NCI-H1930 (cell line): ENCODE measurements around the gene PLEKHN1.

ENCODE experiments used
- DNase-seq, 2 experiments: peaks; one replicate each; lab custom pipeline; 2025; lab: John Stamatoyannopoulos, UW

PLEKHN1 gene

DNA sequence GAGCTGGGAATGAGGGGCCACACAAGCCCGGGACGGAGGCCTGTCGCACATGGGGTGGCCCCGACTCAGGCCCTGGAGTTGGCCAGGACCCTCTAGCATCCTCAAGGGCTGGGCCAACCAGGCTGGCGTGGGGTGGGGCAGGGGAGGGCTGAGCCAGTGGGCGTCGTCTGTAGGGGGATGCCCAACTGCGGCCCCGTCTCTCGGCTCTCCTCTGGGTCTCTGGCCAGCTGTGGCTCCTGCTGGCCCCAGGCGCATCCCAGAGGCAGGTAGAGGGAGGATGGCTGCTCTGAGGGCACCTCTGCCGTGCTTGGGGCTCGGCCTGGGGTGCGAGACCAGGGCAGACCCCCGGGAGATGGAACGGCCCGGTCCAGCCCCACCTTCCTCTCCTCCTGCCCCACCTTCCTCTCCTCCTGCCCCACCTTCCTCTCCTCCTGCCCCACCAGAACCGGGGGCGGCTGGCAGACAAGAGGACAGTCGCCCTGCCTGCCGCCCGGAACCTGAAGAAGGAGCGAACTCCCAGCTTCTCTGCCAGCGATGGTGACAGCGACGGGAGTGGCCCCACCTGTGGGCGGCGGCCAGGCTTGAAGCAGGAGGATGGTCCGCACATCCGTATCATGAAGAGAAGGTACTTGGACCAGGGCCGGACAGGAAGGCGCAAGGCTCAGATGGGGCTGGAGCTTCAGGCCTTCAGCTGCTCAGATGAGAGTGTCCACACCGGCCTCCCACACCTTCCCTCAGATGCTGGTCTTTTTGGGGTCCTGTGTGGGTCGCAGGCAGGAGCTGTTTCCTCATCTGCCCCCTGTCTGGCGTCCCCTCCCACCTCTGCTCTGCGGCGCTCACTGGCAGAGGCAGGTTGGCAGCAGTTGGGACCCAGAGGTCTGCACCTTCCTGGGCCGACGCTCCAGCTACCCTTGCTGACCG is 36.3 kb upstream of the PLEKHN1 start:
- DNase-seq = no peak

DNA sequence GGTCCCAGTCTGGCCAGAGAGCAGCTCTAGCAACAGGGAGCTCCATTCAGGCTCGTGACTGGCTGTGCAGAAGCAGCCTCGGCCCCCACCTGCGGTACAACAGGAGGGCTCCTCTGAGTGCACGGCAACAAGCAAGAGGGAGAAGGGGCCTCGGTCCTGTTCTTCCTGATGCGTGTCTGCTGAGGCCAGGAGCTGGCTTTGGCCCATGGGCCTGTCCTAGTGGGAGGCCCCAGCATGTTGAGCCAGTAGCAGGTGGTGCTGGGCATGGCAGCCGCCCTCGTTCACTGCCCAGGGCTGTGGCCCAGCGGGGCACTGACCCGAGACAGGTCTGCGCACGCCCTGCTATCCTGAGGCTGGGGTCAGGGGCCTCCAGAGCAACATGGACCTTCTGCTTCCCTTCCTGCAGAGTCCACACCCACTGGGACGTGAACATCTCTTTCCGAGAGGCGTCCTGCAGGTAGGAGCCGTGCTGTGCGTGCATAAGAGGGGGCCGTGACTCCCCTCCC is 35.6 kb upstream of the PLEKHN1 start:
- no peak for DNase-seq

DNA sequence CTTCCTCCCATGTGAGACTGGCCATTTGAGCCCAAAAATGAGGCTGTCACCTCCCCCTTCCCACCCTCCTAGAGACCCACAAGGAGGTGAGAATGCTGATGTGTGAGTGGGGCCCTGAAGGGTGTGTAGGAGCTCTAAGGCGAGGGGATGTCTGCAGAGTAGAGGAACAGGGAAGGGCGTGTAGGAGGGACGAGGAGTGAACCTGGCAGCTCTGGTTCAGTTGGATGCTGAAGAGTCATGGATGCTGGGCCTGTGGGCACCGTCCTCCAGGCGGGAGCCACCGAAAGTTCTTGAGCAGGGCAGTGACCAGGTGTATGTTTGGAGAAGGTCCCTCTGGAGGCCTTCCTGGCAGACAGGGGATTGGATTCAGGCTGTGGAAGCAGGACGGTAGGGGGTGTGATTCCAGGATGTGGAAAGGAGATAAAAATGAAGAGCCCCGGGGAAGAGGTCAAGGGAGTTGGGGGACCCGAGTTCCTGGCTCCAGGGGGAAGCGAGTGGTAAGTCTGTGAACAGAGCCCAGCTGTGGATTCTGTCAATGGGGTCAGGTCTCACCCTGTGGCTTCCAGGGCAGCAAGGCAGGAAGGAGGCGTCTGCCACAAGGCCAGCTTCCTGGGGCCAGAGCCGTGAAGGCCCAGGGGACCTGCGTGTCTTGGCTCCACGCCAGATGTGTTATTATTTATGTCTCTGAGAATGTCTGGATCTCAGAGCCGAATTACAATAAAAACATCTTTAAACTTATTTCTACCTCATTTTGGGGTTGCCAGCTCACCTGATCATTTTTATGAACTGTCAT is 34.7 kb upstream of the PLEKHN1 start:
- DNase-seq = no peak

DNA sequence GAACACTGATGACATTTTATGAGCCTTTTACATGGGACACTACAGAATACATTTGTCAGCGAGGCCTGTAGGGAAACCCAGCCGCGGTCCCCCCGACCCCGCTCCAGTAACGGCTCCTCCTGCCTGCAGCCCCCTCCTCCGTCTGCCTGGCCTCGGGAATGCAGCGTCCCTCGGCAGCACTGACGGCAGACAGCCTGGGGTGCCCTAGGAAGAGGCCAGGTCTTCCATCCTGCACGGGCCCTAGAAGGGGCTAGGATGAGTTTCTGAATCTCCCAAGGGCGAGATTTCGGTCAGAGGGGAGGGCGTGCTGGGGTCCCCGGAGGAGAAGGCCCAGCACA is 34.1 kb upstream of the PLEKHN1 start:
- no peak for DNase-seq

DNA sequence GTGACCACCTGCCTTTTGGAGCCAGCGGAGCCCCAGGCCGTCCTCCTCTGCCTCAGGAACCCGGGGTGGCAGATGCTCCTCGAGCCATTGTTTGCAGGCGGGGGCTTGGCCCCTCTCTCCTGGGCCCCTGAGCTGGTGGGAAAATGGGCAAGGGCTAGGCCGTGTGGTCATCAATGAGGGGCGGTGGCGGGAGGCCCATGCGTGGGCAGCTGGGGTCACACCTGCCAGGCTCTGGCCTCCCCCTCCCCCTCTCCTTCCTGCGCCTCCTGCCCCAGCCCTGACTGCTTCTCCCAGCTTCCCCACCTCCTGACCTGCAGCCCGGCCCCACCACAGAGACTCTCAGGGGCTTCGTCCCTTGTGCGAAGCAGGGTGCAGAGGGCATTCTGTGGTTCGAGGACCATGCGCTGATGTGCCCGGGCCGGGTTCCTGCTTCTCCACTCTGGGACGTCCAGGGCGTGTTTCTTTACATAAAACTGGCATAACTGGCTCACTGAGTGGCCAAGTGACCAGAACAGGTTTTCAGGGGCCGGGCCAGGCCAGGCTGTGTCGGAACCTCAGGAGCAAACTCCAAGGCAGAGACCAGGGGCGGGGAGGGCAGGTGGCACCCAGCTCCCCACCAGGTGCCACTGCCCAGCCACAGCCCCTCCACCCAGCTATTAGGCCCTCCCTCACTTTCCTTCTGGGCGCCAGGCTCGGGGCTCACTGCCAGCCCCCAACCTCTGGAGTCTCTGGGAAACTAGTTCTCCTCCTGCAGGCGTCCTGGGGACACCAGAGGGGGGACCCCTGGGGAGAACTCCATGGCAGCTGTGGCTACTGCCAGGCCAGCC is 33.3 kb upstream of the PLEKHN1 start:
- no peak for DNase-seq

DNA sequence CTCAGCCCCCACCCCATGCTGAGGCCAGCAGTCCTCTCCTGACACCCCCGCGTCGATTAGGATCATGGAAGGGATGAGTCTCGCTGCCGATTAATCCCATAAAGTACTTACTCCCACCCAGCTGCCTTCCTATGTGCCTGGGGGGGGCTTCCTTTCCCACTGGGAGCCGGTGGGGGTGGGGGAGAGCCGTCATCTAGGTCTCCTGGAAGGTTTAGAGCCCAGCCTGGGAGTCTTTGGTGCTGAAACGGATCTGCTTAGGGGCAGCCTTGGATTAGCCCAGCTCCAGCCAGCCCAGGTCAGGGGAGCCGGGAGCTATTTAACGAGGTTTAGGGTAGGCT is 32.7 kb upstream of the PLEKHN1 start:
- DNase-seq = no peak

DNA sequence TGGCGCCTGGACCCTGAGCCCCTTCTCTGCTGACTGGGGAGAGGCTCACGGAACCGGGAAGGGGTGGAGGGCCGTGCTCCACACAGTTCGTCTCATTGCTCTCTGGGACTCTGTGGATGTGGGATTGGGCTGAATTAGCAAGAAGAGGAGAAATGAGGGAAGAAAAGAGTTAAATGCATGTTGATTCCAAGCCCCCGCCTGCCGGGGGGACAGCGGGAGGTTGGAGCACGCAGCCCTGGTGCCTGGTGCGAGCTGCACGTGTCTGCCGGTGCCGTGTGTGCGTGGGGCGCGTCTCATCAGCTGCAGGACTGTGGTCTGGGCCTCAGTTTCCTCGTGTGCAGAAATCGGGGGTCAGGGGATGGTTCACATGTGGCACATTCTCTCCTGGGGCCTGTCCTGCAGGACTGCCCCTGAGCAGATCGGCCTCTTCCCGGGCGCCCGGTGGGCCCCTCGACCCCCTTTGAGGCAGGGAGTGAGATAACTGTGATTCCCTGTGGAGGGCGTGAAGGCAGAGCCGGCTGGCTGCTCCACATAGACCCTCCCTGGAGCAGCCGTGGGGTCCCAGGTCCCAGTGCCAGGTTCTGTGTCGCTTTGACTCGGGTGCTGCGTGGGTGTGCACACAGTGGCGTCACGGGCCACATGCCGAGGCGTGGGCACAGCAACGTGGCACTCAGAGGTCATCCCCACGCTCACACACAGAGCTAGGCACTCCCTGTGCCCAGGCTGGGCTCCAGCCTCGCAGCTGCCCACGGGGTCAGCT is 31.1 kb upstream of the PLEKHN1 start:
- DNase-seq = no peak

DNA sequence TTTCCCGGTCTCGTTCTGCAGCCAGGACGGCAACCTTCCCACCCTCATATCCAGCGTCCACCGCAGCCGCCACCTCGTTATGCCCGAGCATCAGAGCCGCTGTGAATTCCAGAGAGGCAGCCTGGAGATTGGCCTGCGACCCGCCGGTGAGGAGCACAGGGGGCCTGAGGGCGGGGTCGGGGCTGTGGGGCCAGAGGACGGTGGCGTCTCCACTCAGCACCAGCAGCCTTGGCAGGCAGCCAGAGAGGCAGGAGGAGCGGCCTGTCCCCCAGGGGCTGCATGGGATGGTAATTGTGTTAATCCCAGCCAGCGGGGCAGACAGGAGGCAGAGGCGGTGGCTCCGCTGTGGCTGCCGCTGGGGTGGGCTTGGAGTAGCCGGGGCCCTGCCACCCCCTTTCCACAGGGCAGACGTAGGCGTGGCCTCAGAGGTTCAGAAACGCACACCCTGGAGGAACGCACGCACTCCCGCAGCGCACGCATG is 30.5 kb upstream of the PLEKHN1 start:
- DNase-seq = peak in 1 of 2 experiments; percentile 53

DNA sequence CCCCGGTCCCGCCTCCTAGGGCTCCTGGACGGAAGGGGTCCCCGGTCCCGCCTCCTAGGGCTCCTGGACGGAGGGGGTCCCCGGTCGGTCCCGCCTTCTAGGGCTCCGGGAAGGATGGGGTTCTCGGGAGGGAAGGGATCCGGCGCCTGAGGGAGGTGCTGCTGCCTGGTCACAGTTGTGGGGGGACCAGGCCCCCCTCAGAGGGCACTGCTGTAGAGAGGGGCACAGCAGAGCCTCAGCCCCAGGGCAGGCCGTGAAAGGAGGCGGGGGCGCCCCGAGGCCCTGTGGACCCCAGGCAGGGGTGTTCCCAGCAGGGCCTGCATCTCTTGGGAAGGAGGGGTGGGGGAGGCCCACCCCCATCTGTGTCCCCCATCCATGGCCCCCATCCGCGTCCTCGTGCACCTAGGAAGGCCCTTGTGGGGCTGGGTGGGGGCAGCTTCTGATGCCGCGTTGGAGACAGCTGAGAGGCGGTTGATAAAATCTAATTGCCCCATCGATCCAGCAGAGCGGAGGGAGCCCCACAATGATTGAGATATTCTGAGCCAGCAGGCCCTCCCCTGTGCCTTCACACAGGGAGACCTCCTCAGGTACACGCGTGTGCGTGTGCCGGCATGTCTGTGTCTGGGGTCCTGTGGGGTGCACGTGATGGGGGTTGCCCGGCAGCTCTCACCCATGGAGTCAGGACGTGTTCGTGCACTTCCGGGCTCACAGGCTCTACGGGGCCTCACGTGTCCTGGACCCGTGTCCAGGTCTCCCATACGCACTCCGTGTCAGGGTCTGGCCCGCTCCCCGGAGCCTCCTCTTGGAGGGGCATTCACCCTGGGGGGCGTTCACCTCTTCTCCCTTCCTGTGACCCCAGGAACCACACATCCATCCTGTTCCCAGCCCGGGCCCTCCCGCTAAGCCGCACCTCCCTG is 29.7 kb upstream of the PLEKHN1 start:
- DNase-seq = no peak

DNA sequence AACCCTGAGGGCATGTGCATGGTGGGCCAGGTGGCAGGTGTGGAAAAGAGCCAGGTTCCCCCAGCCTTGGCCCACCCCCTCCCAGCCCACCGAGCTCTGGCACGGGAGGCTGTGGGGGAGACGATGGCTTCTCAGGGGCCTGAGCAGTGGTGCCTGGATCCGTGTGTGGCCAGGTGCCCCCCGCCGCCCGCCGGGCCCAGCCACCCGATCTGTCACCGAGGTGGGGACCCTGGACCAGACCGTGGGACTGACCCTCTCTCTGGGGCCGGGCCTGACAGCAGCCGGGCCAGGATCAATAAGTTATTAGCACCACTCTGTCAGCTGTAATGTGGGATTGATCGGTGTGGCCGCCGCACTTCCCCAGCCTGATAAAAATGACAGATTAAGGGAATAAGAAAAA is 28.8 kb upstream of the PLEKHN1 start:
- no peak for DNase-seq

DNA sequence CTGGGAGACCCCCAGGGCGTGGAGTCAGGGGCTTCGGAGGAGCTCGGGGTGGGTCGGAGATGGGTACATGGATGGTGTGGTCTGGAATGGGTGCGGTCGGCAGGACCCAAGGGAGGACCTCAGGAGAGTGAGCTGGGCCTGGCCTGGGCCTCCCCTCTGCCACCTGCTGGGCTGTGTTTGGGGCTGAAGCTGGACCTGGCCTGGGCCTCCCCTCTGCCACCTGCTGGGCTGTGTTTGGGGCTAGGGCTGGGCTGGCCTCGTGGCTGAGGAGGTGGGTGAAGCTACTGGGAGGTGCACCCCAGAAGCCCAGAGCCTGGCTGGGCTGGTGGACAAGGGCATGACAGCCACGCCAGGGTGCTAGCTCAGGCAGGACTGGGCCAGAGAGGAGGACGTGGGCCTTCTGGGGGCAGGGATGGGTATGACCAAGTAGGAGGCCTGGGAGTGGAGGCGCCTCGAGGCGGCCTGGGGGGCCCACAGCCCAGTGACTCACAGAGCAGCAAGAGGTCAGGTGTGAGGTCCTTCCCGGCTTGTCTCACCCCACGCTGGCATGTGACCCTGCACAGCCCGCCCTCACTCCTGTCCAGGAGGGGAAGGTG is 28.1 kb upstream of the PLEKHN1 start:
- no peak for DNase-seq

DNA sequence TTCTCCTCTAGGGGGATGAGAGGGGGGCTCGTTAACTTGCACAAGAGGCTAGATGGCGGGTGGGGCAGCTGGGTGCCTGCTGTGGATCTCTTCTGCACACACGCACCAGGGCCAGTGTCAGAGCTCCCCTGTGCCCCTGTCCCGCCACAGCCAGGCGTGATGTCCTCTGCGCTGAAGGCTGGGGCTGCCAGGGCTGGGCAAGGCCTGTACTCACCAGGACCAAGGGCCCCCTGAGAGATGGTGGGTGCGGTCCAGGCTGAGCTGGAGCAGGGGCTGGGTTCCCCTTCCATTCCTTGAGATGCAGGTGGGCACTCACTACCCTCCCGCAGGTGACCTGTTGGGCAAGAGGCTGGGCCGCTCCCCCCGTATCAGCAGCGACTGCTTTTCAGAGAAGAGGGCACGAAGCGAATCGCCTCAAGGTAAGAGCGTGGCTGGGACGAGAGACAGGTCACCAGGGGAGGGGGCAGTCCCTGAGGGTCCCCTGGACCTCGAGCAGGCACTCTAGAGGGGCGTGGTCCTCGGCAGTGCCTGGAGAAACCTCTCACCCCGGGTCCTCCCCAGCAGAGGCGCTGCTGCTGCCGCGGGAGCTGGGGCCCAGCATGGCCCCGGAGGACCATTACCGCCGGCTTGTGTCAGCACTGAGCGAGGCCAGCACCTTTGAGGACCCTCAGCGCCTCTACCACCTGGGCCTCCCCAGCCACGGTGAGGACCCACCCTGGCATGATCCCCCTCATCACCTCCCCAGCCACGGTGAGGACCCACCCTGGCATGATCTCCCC is 27.4 kb upstream of the PLEKHN1 start:
- no peak for DNase-seq

DNA sequence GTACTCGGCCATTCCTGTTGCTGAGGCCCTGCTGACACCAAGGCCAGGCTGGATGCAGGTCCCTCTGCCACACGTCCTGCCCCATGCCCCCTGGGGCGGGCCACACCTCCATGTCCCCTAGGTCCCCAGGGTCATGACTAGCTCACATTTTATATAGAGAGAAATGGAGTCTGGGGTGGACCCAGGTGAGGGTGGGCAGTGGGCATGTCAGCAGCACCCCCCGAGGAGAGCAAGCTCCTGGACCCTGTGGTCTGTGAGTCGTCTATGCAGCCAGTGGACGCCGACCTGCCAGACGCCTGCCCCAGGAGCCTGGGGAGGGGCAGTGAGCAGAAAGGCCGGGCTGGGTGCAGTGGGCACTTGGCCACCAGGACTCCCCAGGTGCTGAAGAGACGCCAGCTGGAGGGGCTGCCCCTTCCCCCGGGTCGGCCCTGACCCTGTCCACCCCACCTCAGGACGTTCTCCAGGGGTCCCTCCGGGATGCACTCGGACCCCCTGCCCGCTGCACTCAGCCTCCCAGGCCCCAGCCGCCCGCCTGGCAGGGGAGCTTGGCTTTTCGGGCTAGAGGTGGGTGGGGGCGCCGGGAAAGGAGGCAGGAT is 26.7 kb upstream of the PLEKHN1 start:
- DNase-seq = no peak

DNA sequence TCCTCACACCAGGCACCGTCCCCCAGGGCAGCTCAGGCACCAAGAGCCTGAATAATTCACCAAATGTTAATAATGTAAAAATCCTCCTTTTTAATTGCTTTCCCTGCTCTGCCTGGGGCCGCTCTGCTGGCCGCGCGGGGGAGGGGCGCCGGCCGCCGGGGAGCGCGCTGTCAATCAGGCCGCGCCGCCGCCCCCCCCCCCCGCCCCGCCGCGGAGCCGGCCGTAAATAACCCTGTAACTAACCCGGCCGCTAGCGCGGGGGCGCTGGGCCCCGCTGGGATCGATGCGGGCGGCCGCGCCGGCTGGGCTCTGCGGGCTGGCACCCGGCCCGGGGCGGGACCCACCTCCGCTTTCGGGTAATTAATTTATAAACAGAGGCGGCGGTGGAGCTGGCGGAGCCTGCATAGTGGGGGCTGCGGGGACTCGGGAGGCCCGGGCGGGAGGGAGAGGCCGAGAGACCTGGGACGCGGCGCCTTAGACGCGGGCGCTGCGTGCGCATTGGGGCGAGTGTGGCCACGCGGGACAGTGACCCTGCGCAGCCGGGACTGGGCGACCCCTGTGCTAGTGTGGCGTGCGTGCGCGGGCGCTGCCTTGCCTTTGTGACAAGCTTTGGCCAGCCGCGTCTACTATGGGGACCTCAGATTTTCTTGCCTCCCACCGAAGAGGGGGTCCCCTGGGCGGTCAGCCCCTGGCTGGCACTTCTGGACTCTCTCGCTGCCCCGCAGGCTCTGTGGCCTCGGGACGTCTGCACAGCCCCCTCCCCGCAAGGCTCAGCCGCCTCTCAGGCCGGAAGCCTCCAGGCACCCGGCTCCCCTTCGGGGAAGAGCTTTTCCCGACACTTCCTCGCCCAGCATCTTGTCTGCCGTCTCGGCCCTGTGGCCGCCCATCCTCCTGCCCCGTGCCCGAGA is 25.9 kb upstream of the PLEKHN1 start:
- peak in 1 of 2 experiments; percentile 73 for DNase-seq

DNA sequence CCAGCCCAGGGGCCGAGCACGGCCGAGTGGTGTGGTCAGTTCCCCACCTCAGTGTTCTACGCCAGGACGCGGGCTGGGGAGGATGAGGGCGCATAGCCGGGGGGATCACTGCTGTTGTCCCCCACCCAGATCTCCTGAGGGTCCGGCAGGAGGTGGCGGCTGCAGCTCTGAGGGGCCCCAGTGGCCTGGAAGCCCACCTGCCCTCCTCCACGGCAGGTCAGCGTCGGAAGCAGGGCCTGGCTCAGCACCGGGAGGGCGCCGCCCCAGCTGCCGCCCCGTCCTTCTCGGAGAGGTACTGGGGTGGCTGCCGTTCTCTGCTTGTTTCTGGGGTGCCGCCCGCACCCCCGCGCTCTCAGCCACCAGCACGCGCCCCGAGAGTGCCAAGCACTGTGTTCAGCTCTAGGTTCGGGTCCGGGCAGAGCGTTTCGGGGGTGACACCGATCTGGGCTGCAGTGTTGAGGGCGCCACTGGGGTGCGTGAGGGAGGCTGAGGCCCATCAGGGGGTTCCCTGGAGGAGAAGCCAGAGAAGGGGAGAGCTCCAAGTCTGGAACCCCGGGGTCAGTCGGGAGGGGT is 25.2 kb upstream of the PLEKHN1 start:
- no peak for DNase-seq

DNA sequence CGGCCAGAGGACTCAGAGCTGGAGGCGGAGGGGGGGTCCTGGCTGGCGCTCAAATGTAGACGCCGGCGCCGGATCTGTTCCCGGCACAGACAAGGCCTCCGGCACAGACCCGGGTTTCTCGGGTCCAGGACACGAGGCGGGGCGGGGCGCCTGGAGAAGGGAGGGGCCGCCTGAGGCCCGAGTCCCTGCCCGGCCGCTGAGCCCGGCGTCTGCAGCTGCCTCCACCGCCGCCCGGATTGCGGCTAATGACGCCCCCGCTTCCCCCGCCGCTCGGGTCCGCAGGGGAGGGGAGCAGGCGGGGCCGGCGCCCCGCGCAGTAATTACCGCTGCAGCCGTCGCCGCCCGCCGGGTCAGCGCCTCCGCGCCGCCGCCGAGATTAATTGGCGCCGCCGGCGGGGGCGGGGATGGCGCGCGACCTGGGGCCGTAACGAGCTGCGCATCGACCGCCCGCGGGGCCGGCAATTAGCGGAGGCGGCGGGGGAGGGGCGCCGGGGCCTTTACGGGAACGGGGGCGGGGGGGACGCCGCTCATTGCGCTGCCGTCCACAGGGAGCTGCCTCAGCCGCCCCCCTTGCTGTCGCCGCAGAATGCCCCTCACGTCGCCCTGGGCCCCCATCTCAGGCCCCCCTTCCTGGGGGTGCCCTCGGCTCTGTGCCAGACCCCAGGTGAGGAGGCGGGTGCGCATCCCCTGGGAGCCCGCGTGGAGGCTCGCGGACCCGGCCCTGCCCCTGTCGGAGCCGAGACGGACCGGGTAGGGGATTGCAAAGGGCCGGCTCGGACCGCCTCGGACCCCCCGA is 24.5 kb upstream of the PLEKHN1 start:
- DNase-seq = peak; percentile 85 to 88
